ENCODE results near the gene SDF2.

Gene SDF2

GRCh38 chr17:28661635-28662526 is at the start of gene SDF2, which contains the start of gene SUPT6H:
Gene SDF2 (minus strand): TSS chr17:28661906. CDS start chr17:28661876, 30 bp downstream.
Gene SUPT6H (plus strand): TSS chr17:28662205. CDS start chr17:28673402, 11,197 bp downstream.
- peak; percentile 86 for DNase-seq

- DNase-seq: peak; percentile 93
These were observed 49.4 kb upstream of the SDF2 start for GRCh38 chr17:28710861-28711722.

GRCh38 chr17:28707339-28707720 is 45.6 kb upstream of the SDF2 start:
- DNase-seq: no peak

- no peak for DNase-seq
These were observed 45.0 kb upstream of the SDF2 start for GRCh38 chr17:28706471-28707338.

GRCh38 chr17:28705728-28706334 is 44.1 kb upstream of the SDF2 start:
- no peak for DNase-seq

- no peak for DNase-seq
These were observed 43.5 kb upstream of the SDF2 start for GRCh38 chr17:28705074-28705659.

- no peak for DNase-seq
These were observed 42.6 kb upstream of the SDF2 start for GRCh38 chr17:28704219-28704858.

GRCh38 chr17:28703552-28704218 is 42.0 kb upstream of the SDF2 start:
- no peak for DNase-seq

GRCh38 chr17:28702752-28703150 is 41.0 kb upstream of the SDF2 start:
- no peak for DNase-seq

GRCh38 chr17:28702026-28702751 is 40.5 kb upstream of the SDF2 start:
- no peak for DNase-seq

- DNase-seq: no peak
These were observed 39.3 kb upstream of the SDF2 start for GRCh38 chr17:28700830-28701492.

GRCh38 chr17:28700278-28700677 is 38.6 kb upstream of the SDF2 start:
- no peak for DNase-seq

- DNase-seq: no peak
These were observed 36.7 kb upstream of the SDF2 start for GRCh38 chr17:28698253-28698941.

- DNase-seq: no peak
These were observed 32.2 kb upstream of the SDF2 start for GRCh38 chr17:28693869-28694268.

- no peak for DNase-seq
These were observed 27.3 kb upstream of the SDF2 start for GRCh38 chr17:28689011-28689410.

- no peak for DNase-seq
These were observed 26.8 kb upstream of the SDF2 start for GRCh38 chr17:28688481-28688880.

GRCh38 chr17:28686296-28686695 is 24.6 kb upstream of the SDF2 start:
- DNase-seq: no peak

GRCh38 chr17:28685366-28685765 is 23.7 kb upstream of the SDF2 start:
- no peak for DNase-seq

GRCh38 chr17:28684963-28685362 is 23.3 kb upstream of the SDF2 start:
- DNase-seq: peak; percentile 46

Data from fibroblast of skin of right biceps (primary cell).